Testis (tissue), 3 donors: ENCODE measurements around the gene ZBTB20. TPM values are rescaled to one million over a fixed set of nuclear protein-coding genes. Genes with fewer than 3 reads are reported as not detected.
A peak's percentile ranks its signal among the peaks of the same experiment; 100 is the strongest.

ENCODE experiments used
- DNase-seq: peaks from one replicate; pipeline ENCODE4 v3.0.0-alpha.2; 2019
- H3K27ac ChIP-seq, 2 donors: fragments of 200-600 bp; sonication (generic); one replicate each; pipeline ENCODE4 v1.5.1; 2019
- H3K27me3 ChIP-seq: fragments of 200-600 bp; sonication (generic); one replicate; pipeline ENCODE4 v1.5.1; 2019
- H3K36me3 ChIP-seq: fragments of 200-600 bp; sonication (generic); one replicate; pipeline ENCODE4 v1.5.1; 2017; ENCODE audit warnings: low read depth; ENCODE audit errors: missing control alignments
- H3K4me1 ChIP-seq: fragments of 200-600 bp; sonication (generic); one replicate; pipeline ENCODE4 v1.5.1; 2019
- H3K4me3 ChIP-seq, 2 donors: fragments of 200-600 bp; sonication (generic); one replicate each; pipeline ENCODE4 v1.5.1; 2017 to 2019
- H3K9me3 ChIP-seq: fragments of 200-600 bp; sonication (generic); one replicate; pipeline ENCODE4 v1.5.1; 2017
- POLR2A ChIP-seq: fragments of 450-650 bp; IDR thresholded peaks from one replicate; pipeline ENCODE4 v1.6.1; 2017; ENCODE audit warnings: antibody characterized with exemption, mild to moderate bottlenecking, moderate library complexity
- WGBS, 2 donors: methylation state at CpG; one replicate each; pipeline ENCODE4 v1.1.5; 2018; 5-methylcytosine and 5-hydroxymethylcytosine counted together
- intact Hi-C: fragments of 100-400 bp; cut with DNase I; formaldehyde crosslinking; loops from one replicate; pipeline ENCODE4 v1.15.1; 2023; ENCODE audit warnings: low total_unique reads
- polyA plus RNA-seq: library from polyadenylated mRNA; stranded (reverse); fragments of 350-450 nt; fragmentation: Illumina TruSeq; extraction: RNeasy Lipid Tissue Mini Kit (QIAGEN cat#74804); gene quantifications from one replicate; pipeline ENCODE4 v1.2.3, GENCODE V29; 2014; ENCODE audit warnings: low read depth, low replicate concordance; ENCODE audit not compliant: insufficient read depth
- total RNA-seq, 2 donors: library from RNA; depleted of rRNA; stranded (reverse); fragments of >200 nt; gene quantifications; one replicate each; pipeline ENCODE4 v1.2.3, GENCODE V29; 2016
- TF ChIP-seq, protein P1 (sequence below), 3 experiments: fragments of 450-650 bp in 2 of 3; fragments of 200-600 bp in 1 of 3; sonication (generic) in 1 of 3; IDR thresholded peaks; one replicate each; pipeline ENCODE4 v1.5.1; 2016 to 2019; ENCODE audit warnings: antibody characterized with exemption in 3 of 3, mild to moderate bottlenecking in 2 of 3, moderate library complexity in 1 of 3

The ZBTB20 gene
- total and polyA plus RNA-seq, 3 donors from 2014 or later = 36.8 to 179 (median 126) TPM

DNA sequence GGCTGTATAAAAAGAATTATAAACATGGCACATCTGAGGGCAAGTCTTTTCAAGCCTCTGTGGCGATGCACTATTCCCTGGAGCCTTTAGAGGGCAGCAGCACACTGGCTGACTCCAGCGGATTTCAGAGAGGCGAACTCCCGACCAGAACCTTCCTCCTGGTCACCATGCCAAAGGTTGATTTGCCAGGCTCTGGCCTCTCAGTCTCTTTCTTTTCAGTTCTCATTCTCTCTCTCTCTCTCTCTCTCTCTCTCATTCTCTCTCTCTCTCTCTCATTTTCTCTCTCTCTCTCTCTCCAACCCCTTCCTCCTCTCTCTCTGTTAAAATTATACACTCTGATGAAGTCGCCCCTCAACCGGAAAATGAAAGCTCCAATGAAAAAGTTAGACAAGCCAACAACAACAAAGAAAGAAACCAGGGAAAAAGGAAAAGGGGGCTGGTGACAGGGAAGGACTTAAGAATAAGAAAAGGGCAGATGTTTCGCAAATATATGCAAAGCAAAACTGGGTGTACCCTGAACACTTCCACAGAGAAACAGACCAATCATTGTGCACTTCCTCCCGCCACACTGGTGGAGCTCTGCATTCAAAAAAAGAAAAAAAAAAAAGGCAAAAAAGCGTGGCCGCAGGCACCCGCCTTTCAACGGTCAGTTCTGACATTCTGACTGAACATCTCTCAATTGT is 763.1 kb downstream of the ZBTB20 start:
- WGBS, 2 donors = 6 to 10% methylated on average over 12 of the region's 12 CpGs
- no peaks in the 10 kb centered on the region for H3K9me3 ChIP-seq
- H3K4me1 ChIP-seq = peaks cover 36% of the 10 kb centered on the region
- H3K27ac ChIP-seq = peak overlapping the region; percentile 88 to 91
- H3K4me3 ChIP-seq = peak overlapping the region; percentile 38
- TF ChIP-seq POLR2A = no peak
- TF ChIP-seq, protein P1, sequence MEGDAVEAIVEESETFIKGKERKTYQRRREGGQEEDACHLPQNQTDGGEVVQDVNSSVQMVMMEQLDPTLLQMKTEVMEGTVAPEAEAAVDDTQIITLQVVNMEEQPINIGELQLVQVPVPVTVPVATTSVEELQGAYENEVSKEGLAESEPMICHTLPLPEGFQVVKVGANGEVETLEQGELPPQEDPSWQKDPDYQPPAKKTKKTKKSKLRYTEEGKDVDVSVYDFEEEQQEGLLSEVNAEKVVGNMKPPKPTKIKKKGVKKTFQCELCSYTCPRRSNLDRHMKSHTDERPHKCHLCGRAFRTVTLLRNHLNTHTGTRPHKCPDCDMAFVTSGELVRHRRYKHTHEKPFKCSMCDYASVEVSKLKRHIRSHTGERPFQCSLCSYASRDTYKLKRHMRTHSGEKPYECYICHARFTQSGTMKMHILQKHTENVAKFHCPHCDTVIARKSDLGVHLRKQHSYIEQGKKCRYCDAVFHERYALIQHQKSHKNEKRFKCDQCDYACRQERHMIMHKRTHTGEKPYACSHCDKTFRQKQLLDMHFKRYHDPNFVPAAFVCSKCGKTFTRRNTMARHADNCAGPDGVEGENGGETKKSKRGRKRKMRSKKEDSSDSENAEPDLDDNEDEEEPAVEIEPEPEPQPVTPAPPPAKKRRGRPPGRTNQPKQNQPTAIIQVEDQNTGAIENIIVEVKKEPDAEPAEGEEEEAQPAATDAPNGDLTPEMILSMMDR (IDR thresholded peaks at IDR 0.05) = peak; percentile 88 to 93 (median 90)
- DNase-seq = peak; percentile 93
- H3K27me3 ChIP-seq = no peaks in the 10 kb centered on the region
- intact Hi-C loops = no loop called here
- H3K36me3 ChIP-seq = no peaks in the 10 kb centered on the region

DNA sequence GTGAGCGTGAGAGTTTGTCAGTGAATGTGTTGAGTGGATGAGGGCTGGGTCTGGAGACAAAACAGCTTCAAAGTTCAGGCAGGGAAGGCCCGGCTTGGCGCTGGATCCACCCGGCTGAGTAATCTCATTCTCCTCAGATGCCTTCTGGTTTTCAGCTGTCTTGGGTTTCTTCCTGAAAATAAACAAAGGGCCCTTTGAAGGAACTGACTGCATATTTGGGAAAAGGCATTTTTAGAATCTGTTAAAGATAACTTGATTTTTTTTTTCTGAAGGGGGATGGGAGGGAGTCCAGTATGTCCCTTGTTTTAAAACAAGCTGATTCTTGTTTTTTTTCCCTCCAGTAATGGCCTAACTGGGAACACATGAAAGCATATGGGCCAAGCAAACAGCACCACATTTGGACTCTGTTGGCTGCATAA is 766.8 kb downstream of the ZBTB20 start:
- peaks cover 38% of the 10 kb centered on the region for H3K4me1 ChIP-seq
- H3K36me3 ChIP-seq = no peaks in the 10 kb centered on the region
- TF ChIP-seq, protein P1 (IDR thresholded peaks at IDR 0.05) = no peak
- TF ChIP-seq POLR2A = no peak
- 22 to 42% methylated on average over 4 of the region's 4 CpGs for WGBS, 2 donors
- no peak overlapping the region for H3K4me3 ChIP-seq
- intact Hi-C loops = no loop called here
- peak; percentile 91 for DNase-seq
- H3K27me3 ChIP-seq = no peaks in the 10 kb centered on the region
- H3K9me3 ChIP-seq = no peaks in the 10 kb centered on the region
- peak overlapping the region; percentile 86 to 87 for H3K27ac ChIP-seq

DNA sequence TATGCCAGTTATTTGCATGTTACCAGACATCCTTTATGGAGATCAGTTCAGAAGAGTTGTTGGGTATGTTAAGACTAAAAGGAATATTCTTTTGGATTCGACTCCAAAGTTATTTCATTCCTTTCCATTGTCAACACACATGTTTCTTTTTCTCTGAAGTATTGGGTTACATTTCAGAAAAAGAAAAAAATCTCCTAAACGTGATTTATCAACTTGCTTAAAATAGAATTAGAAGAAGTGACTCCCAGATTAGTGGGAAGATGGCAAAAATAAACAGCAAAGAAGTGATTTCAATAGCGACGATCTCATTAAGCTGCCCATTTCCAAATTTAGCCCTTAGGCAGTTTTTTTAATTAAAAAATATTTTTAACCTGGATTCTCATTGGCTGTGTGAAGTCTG is 767.8 kb downstream of the ZBTB20 start:
- no peak overlapping the region for H3K4me3 ChIP-seq
- H3K9me3 ChIP-seq = no peaks in the 10 kb centered on the region
- WGBS, 2 donors = 42 to 48% methylated on average over 4 of the region's 4 CpGs
- H3K36me3 ChIP-seq = no peaks in the 10 kb centered on the region
- no peaks in the 10 kb centered on the region for H3K27me3 ChIP-seq
- TF ChIP-seq, protein P1 (IDR thresholded peaks at IDR 0.05) = no peak
- no peak for TF ChIP-seq POLR2A
- intact Hi-C loops = no loop called here
- H3K27ac ChIP-seq = peak overlapping the region; percentile 86 to 87
- DNase-seq = no peak
- H3K4me1 ChIP-seq = peaks cover 39% of the 10 kb centered on the region

DNA sequence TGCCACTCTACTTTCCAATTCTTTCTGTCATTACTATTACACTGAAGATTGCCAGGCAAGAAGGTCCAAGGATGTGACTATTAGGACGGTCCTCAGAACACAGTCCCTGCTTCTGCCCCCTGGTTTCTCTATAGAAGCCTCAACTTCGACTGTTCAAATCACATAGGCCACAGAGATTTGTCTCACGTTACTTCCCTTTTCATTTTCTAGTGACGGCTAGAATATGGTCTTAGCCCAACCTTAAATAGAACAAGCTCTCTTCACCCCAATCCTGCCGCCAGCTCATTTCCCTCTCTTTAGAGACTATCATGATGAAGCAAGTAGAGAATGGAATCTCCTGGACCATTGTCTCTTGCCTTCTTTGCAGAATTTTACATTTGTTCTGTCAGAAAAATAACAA is 768.3 kb downstream of the ZBTB20 start:
- Histone ChIP-seq H3K4me3 (no peak overlapping the region), H3K9me3 (no peaks in the 10 kb centered on the region), H3K27ac (peak overlapping the region; percentile 86 to 87), H3K36me3 (no peaks in the 10 kb centered on the region), H3K27me3 (no peaks in the 10 kb centered on the region), H3K4me1 (peaks cover 39% of the 10 kb centered on the region)
- TF ChIP-seq, protein P1 (IDR thresholded peaks at IDR 0.05) = no peak
- no peak for TF ChIP-seq POLR2A
- DNase-seq = no peak
- intact Hi-C loops = no loop called here
- WGBS, 2 donors = 93 to 95% methylated on average over 5 of the region's 5 CpGs

DNA sequence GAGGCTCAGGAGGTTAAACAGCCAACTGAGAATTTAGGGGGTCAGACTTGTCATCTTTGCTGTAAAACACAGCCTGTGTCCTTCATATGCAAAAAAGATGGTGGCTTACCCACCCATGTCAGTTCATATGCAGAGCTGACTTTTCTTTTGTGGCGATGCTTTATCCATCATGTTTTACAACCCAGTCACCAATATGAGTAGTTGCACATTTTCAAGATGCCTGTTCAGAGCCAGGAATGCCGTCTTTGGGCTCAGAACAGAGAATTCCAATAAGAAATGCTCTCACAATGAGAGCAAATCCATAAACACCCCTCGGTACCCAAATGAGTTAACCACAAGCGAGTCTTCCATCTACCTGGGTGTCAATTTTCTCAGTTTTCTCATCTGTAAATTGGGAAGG is 769.7 kb downstream of the ZBTB20 start:
- Histone ChIP-seq H3K4me3 (no peak overlapping the region), H3K36me3 (no peaks in the 10 kb centered on the region), H3K9me3 (no peaks in the 10 kb centered on the region), H3K27me3 (no peaks in the 10 kb centered on the region), H3K4me1 (peaks cover 33% of the 10 kb centered on the region), H3K27ac (no peak overlapping the region)
- TF ChIP-seq, protein P1 (IDR thresholded peaks at IDR 0.05) = no peak
- TF ChIP-seq POLR2A = no peak
- intact Hi-C loops = no loop called here
- 87 to 93% methylated on average over 4 of the region's 4 CpGs for WGBS, 2 donors
- no peak for DNase-seq
